Progenitor cell of endocrine pancreas (in vitro differentiated cells): ENCODE results near the gene WDR93. TPM values are rescaled to one million over a fixed set of nuclear protein-coding genes. Genes with fewer than 3 reads are reported as not detected.
A peak's percentile ranks its signal among the peaks of the same experiment; 100 is the strongest.

ENCODE experiments used
- DNase-seq: peaks from one replicate; pipeline ENCODE4 v3.0.0; 2021; ENCODE audit warnings: low spot score; ENCODE audit not compliant: unreplicated experiment
- H3K27ac Mint-ChIP-seq: 2 replicates; pipeline ENCODE4 v1.8.0; 2021; ENCODE audit warnings: mild to moderate bottlenecking, moderate library complexity, mixed read lengths
- H3K27me3 Mint-ChIP-seq: 2 replicates; pipeline ENCODE4 v1.8.0; 2021; ENCODE audit warnings: mixed read lengths
- H3K36me3 Mint-ChIP-seq: 2 replicates; pipeline ENCODE4 v1.8.0; 2022; ENCODE audit warnings: mixed read lengths; ENCODE audit not compliant: insufficient read depth
- H3K4me1 Mint-ChIP-seq: 2 replicates; pipeline ENCODE4 v1.8.0; 2021; ENCODE audit warnings: low read depth, mixed read lengths
- H3K4me3 Mint-ChIP-seq: 2 replicates; pipeline ENCODE4 v1.8.0; 2021; ENCODE audit warnings: low read depth, mild to moderate bottlenecking, moderate library complexity, mixed read lengths
- H3K9me3 Mint-ChIP-seq: 2 replicates; pipeline ENCODE4 v1.8.0; 2021; ENCODE audit warnings: low read depth, mixed read lengths
- total RNA-seq: library from RNA; stranded (reverse); gene quantifications from 2 replicates; pipeline ENCODE4 v1.2.1, GENCODE V29; 2021
- TF ChIP-seq, protein P1 (sequence below): fragments of 200-600 bp; sonication (generic); IDR thresholded peaks from one replicate; pipeline ENCODE4 v1.5.0; 2021; ENCODE audit warnings: antibody characterized with exemption, mild to moderate bottlenecking; ENCODE audit not compliant: unreplicated experiment

WDR93 gene
- total RNA-seq, 1 donor from 2014 or later: 1.3 TPM

- TF ChIP-seq, protein P1, sequence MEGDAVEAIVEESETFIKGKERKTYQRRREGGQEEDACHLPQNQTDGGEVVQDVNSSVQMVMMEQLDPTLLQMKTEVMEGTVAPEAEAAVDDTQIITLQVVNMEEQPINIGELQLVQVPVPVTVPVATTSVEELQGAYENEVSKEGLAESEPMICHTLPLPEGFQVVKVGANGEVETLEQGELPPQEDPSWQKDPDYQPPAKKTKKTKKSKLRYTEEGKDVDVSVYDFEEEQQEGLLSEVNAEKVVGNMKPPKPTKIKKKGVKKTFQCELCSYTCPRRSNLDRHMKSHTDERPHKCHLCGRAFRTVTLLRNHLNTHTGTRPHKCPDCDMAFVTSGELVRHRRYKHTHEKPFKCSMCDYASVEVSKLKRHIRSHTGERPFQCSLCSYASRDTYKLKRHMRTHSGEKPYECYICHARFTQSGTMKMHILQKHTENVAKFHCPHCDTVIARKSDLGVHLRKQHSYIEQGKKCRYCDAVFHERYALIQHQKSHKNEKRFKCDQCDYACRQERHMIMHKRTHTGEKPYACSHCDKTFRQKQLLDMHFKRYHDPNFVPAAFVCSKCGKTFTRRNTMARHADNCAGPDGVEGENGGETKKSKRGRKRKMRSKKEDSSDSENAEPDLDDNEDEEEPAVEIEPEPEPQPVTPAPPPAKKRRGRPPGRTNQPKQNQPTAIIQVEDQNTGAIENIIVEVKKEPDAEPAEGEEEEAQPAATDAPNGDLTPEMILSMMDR: peak; percentile 76
- Mint-ChIP-seq H3K4me1 (no peaks in the 10 kb centered on the region), H3K36me3 (no peaks in the 10 kb centered on the region), H3K9me3 (no peaks in the 10 kb centered on the region), H3K27me3 (peaks cover 30% of the 10 kb centered on the region), H3K4me3 (no peak overlapping the region), H3K27ac (no peak overlapping the region)
- DNase-seq: peak; percentile 37
Measured at GRCh38 chr15:89673165-89673512, 17.5 kb upstream of the WDR93 start.

GRCh38 chr15:89674526-89674925, 16.1 kb upstream of the WDR93 start:
- H3K4me3 Mint-ChIP-seq: no peak overlapping the region
- no peaks in the 10 kb centered on the region for H3K4me1 Mint-ChIP-seq
- no peak for DNase-seq
- H3K36me3 Mint-ChIP-seq: no peaks in the 10 kb centered on the region
- no peaks in the 10 kb centered on the region for H3K9me3 Mint-ChIP-seq
- H3K27me3 Mint-ChIP-seq: peaks cover 24% of the 10 kb centered on the region
- H3K27ac Mint-ChIP-seq: no peak overlapping the region
- TF ChIP-seq, protein P1: no peak

GRCh38 chr15:89675606-89676005, 15.0 kb upstream of the WDR93 start:
- H3K27ac Mint-ChIP-seq: no peak overlapping the region
- no peaks in the 10 kb centered on the region for H3K9me3 Mint-ChIP-seq
- H3K4me3 Mint-ChIP-seq: no peak overlapping the region
- peaks cover 20% of the 10 kb centered on the region for H3K27me3 Mint-ChIP-seq
- no peak for DNase-seq
- TF ChIP-seq, protein P1: no peak
- no peaks in the 10 kb centered on the region for H3K36me3 Mint-ChIP-seq
- H3K4me1 Mint-ChIP-seq: peaks cover 2% of the 10 kb centered on the region

GRCh38 chr15:89677381-89677780, 13.2 kb upstream of the WDR93 start:
- Mint-ChIP-seq H3K36me3 (no peaks in the 10 kb centered on the region), H3K27me3 (peaks cover 12% of the 10 kb centered on the region), H3K27ac (no peak overlapping the region), H3K9me3 (no peaks in the 10 kb centered on the region), H3K4me3 (no peak overlapping the region), H3K4me1 (peaks cover 2% of the 10 kb centered on the region)
- TF ChIP-seq, protein P1: no peak
- no peak for DNase-seq

DNA sequence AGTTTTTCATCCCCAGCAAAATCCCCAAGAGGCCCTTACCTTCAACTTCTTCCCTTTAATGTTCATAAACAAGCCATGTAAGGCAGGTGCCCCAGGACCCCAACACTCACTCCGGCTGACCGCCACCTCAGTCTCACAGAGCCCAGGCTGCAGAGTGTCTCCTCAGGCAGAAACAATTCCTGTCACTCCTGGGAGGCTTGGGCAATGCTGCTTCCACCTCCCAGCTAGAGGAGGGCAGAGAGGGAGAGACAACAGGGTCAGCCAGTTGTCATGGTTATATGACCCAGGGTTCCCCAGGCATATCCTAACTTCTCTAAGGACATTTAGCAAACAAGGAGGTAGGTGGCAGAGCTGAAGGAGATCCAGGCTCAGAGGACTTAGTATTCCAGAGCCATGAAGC, 11.4 kb upstream of the WDR93 start, which contains the start of gene PLIN1:
Gene PLIN1, minus strand, starts transcription at position 156 of the 400 bp plus-strand sequence. CDS start 1,878 bp downstream, outside the sequence.
- H3K27ac Mint-ChIP-seq: no peak within 1 kb of the TSS
- H3K9me3 Mint-ChIP-seq: no peaks in the 10 kb centered on the region
- TF ChIP-seq, protein P1: no peak
- H3K4me1 Mint-ChIP-seq: peaks cover 2% of the 10 kb centered on the region
- DNase-seq: no peak
- peaks cover 3% of the 10 kb centered on the region for H3K36me3 Mint-ChIP-seq
- no peak within 1 kb of the TSS for H3K4me3 Mint-ChIP-seq
- H3K27me3 Mint-ChIP-seq: peaks cover 2% of the 10 kb centered on the region
